ENCODE results near the gene P2RX6. TPM values are rescaled to one million over a fixed set of nuclear protein-coding genes. Genes with fewer than 3 reads are reported as not detected.

Gene P2RX6
- total and polyA plus RNA-seq, 7 experiments from 2014 or later: 0.15 to 1.7 (median 0.65) TPM; not detected in 1

- Mint-ChIP-seq H3K9me3 (no peaks in the 10 kb centered on the region), H3K27ac (no peak overlapping the region), H3K36me3 (no peaks in the 10 kb centered on the region), H3K27me3 (peaks cover 0 to 3% (median 0%) of the 10 kb centered on the region in 5 donors), H3K4me1 (no peaks in the 10 kb centered on the region), H3K4me3 (no peak overlapping the region)
- Histone ChIP-seq H3K27ac (ENCODE audit: low read depth, low read length) (no peak overlapping the region), H3K9me3 (ENCODE audit: control insufficient read depth in 2 of 3, low read length in 3 of 3) (no peaks in the 10 kb centered on the region), H3K4me1 (ENCODE audit: control insufficient read depth in 2 of 2, insufficient read depth in 2 of 2, low read length in 2 of 2) (no peaks in the 10 kb centered on the region), H3K27me3 (ENCODE audit: control insufficient read depth in 2 of 2, insufficient read depth in 2 of 2, low read length in 2 of 2) (no peaks in the 10 kb centered on the region), H3K36me3 (ENCODE audit: control insufficient read depth in 2 of 3, insufficient read depth in 3 of 3, low read length in 3 of 3) (no peaks in the 10 kb centered on the region), H3K4me3 (ENCODE audit: low read length) (no peak overlapping the region)
- ChIA-PET CTCF (no interaction called here), POLR2A (interaction anchor here (0.6 kb wide), 1 partner anchor 169 kb away, joined by 3 read pairs; no protein-coding TSS in a partner anchor)
- intact Hi-C loops (cut with micrococcal nuclease): no loop called here
- DNase-seq: no peak
- ATAC-seq: no peak
Observed at GRCh38 chr22:21073482-21073881, 58.5 kb downstream of the P2RX6 start.

DNA sequence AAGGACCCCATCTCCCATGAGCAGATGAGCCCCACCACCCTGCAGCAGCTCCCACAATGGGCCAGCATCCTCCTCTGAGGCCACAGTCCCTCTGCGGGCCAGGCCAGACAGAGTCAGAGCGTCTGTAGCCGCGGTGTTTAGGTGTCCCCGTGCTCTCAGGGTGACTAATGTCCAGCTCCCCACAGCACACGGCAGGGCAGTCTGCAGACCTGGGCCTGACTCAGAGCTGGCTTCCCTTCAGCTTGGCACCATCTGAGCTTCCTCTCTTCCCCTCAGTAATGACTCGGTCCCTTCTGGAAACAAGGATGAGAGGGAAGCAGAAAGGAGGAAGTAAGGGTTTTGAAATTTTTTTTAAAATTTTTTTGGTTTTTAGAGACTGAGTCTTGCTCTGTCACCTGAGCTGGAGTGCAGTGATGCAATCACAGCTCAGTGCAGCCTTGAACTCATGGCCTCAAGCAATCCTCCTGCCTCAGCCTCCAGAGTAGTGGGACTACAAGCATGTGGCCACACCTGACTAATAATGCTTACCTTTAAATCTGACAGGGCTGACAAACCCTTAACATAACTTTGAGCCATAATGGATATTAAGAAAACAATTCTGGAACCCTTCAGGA, 59.2 kb downstream of the P2RX6 start:
- ChIA-PET CTCF (no interaction called here), POLR2A (no interaction called here)

GRCh38 chr22:21075516-21076138, 60.7 kb downstream of the P2RX6 start:
- no peaks in the 10 kb centered on the region for H3K27me3 Mint-ChIP-seq
- H3K4me1 Mint-ChIP-seq: no peaks in the 10 kb centered on the region
- ChIA-PET CTCF (no interaction called here), POLR2A (no interaction called here)
- intact Hi-C loops (cut with micrococcal nuclease): no loop called here
- H3K9me3 ChIP-seq (ENCODE audit: control insufficient read depth in 2 of 3, low read length in 3 of 3): no peaks in the 10 kb centered on the region
- H3K27ac ChIP-seq (ENCODE audit: low read depth, low read length): no peak overlapping the region
- H3K4me1 ChIP-seq (ENCODE audit: control insufficient read depth in 2 of 2, insufficient read depth in 2 of 2, low read length in 2 of 2): no peaks in the 10 kb centered on the region
- H3K4me3 Mint-ChIP-seq: no peak overlapping the region
- H3K27me3 ChIP-seq (ENCODE audit: control insufficient read depth in 2 of 2, insufficient read depth in 2 of 2, low read length in 2 of 2): no peaks in the 10 kb centered on the region
- H3K36me3 ChIP-seq (ENCODE audit: control insufficient read depth in 2 of 3, insufficient read depth in 3 of 3, low read length in 3 of 3): no peaks in the 10 kb centered on the region
- H3K27ac Mint-ChIP-seq: no peak overlapping the region
- H3K9me3 Mint-ChIP-seq: no peaks in the 10 kb centered on the region
- no peak for ATAC-seq
- H3K36me3 Mint-ChIP-seq: no peaks in the 10 kb centered on the region
- H3K4me3 ChIP-seq (ENCODE audit: low read length): no peak overlapping the region
- DNase-seq: no peak

More for the DNA sequence above, 59.2 kb downstream of the P2RX6 start:
- H3K4me3 Mint-ChIP-seq: no peak overlapping the region
- Histone ChIP-seq H3K27me3 (ENCODE audit: control insufficient read depth in 2 of 2, insufficient read depth in 2 of 2, low read length in 2 of 2) (no peaks in the 10 kb centered on the region), H3K36me3 (ENCODE audit: control insufficient read depth in 2 of 3, insufficient read depth in 3 of 3, low read length in 3 of 3) (no peaks in the 10 kb centered on the region), H3K27ac (ENCODE audit: low read depth, low read length) (no peak overlapping the region), H3K4me3 (ENCODE audit: low read length) (no peak overlapping the region), H3K4me1 (ENCODE audit: control insufficient read depth in 2 of 2, insufficient read depth in 2 of 2, low read length in 2 of 2) (no peaks in the 10 kb centered on the region), H3K9me3 (ENCODE audit: control insufficient read depth in 2 of 3, low read length in 3 of 3) (no peaks in the 10 kb centered on the region)
- no peaks in the 10 kb centered on the region for H3K9me3 Mint-ChIP-seq
- intact Hi-C loops (cut with micrococcal nuclease): no loop called here
- no peaks in the 10 kb centered on the region for H3K4me1 Mint-ChIP-seq
- H3K27ac Mint-ChIP-seq: no peak overlapping the region
- no peak for DNase-seq
- peak; percentile 81 for ATAC-seq
- H3K27me3 Mint-ChIP-seq: peaks cover 0 to 3% (median 0%) of the 10 kb centered on the region in 5 donors
- no peaks in the 10 kb centered on the region for H3K36me3 Mint-ChIP-seq

DNA sequence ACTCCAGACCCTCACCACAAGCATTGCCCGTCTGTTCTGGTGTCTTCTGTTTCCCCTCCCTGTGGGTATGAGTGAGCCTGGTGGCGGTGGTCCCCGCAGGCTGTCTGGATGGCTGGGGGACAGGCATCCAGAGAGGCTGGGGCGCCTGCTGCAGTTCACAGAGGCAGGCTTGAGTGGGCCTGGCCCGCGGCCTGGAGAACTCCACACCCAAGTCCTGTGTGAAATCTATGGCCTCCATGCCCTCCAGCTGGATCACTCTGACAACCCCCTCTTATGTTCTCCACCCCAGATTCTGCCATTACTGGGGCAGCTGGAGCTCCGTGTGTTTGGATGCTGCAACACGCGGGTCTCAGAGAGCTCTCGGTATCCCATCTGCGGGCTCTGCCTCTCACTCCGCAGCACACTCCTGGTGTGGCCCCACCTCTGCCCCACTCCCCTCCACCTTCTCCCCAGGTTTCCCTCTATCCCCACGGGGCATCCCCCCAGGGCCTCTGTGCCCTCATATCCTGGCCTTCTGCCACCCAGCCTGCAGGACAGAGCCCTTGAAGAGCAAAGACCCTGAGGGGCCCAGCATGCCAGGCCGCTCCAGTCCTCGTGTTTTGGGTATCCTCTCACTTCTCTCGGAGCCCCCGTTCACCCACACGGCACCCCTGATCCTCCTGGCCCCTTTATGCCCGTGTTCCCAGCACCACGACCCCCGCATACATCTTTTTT, 62.1 kb downstream of the P2RX6 start:
- Mint-ChIP-seq H3K36me3 (no peaks in the 10 kb centered on the region), H3K4me1 (no peaks in the 10 kb centered on the region), H3K9me3 (no peaks in the 10 kb centered on the region), H3K4me3 (no peak overlapping the region), H3K27ac (no peak overlapping the region), H3K27me3 (no peaks in the 10 kb centered on the region)
- H3K36me3 ChIP-seq (ENCODE audit: control insufficient read depth in 2 of 3, insufficient read depth in 3 of 3, low read length in 3 of 3): no peaks in the 10 kb centered on the region
- intact Hi-C loops (cut with micrococcal nuclease): no loop called here
- no peak overlapping the region for H3K4me3 ChIP-seq (ENCODE audit: low read length)
- CTCF ChIA-PET: no interaction called here
- DNase-seq (no peak), ATAC-seq (no peak)
- no peaks in the 10 kb centered on the region for H3K4me1 ChIP-seq (ENCODE audit: control insufficient read depth in 2 of 2, insufficient read depth in 2 of 2, low read length in 2 of 2)
- H3K27ac ChIP-seq (ENCODE audit: low read depth, low read length): no peak overlapping the region
- POLR2A ChIA-PET: no interaction called here
- no peaks in the 10 kb centered on the region for H3K9me3 ChIP-seq (ENCODE audit: control insufficient read depth in 2 of 3, low read length in 3 of 3)
- no peaks in the 10 kb centered on the region for H3K27me3 ChIP-seq (ENCODE audit: control insufficient read depth in 2 of 2, insufficient read depth in 2 of 2, low read length in 2 of 2)

Small RNAs within 50 kb of the gene (microRNA-seq; reads per million reads assigned to microRNA genes)
- gene MIR649 (ENCODE audit: borderline microRNAs expressed): not detected

Other genes starting within 250 kb of the P2RX6 start
- gene SERPIND1, start 241.1 kb upstream of the P2RX6 start, total RNA-seq: not detected
- under 1 TPM; 0.09 to 0.10 TPM for gene SERPIND1, start 241.1 kb upstream of the P2RX6 start, polyA plus RNA-seq
- 100 to 1,000 TPM; 120 to 181 (median 168) TPM for gene PI4KA, start 156.4 kb upstream of the P2RX6 start, total RNA-seq
- gene PI4KA, start 156.4 kb upstream of the P2RX6 start, polyA plus RNA-seq: 10 to 100 TPM; 40.1 to 91.7 TPM
- gene SNAP29, start 156.2 kb upstream of the P2RX6 start, total RNA-seq: 10 to 100 TPM; 15.2 to 32.8 (median 25.4) TPM
- gene SNAP29, start 156.2 kb upstream of the P2RX6 start, polyA plus RNA-seq: 10 to 100 TPM; 15.9 to 22.8 TPM
- 10 to 100 TPM; 38.9 to 82.7 (median 77.8) TPM for gene CRKL, start 97.8 kb upstream of the P2RX6 start, total RNA-seq
- 10 to 100 TPM; 44.7 to 65.8 TPM for gene CRKL, start 97.8 kb upstream of the P2RX6 start, polyA plus RNA-seq
- gene AIFM3, start 47.9 kb upstream of the P2RX6 start, total RNA-seq: 1 to 10 TPM in 3 of 5 experiments, under 1 TPM in 2; 0.24 to 9.0 (median 1.2) TPM
- under 1 TPM; 0.17 to 0.32 TPM for gene AIFM3, start 47.9 kb upstream of the P2RX6 start, polyA plus RNA-seq
- gene LZTR1, start 32.9 kb upstream of the P2RX6 start, total RNA-seq: 100 to 1,000 TPM in 2 of 5 experiments, 10 to 100 TPM in 3; 61.8 to 104 (median 74.2) TPM
- gene LZTR1, start 32.9 kb upstream of the P2RX6 start, polyA plus RNA-seq: 10 to 100 TPM; 11.4 to 15.6 TPM
- 10 to 100 TPM; 25.8 to 73.3 (median 64.7) TPM for gene THAP7, start 13.0 kb upstream of the P2RX6 start, total RNA-seq
- gene THAP7, start 13.0 kb upstream of the P2RX6 start, polyA plus RNA-seq: 10 to 100 TPM; 53.8 to 69.3 TPM
- gene SLC7A4, start 17.4 kb downstream of the P2RX6 start, total RNA-seq: under 1 TPM in 2 of 5 experiments, not detected in 3; 0.13 TPM
- gene SLC7A4, start 17.4 kb downstream of the P2RX6 start, polyA plus RNA-seq: under 1 TPM in 1 of 2 donors, not detected in 1; 0.08 TPM
- not detected for gene LRRC74B, start 30.8 kb downstream of the P2RX6 start, total RNA-seq
- not detected for gene LRRC74B, start 30.8 kb downstream of the P2RX6 start, polyA plus RNA-seq